Lung (tissue), 12 donors: ENCODE results near the gene INSM1. TPM values are rescaled to one million over a fixed set of nuclear protein-coding genes. Genes with fewer than 3 reads are reported as not detected.

Source experiments
- ATAC-seq: fragments of 200-7000 bp; cut with Tn5 transposase; one replicate; pipeline ENCODE4 v1.9.1; 2020; ENCODE audit warnings: moderate number of reproducible peaks; ENCODE audit not compliant: insufficient read depth, low FRiP score
- DNase-seq, 3 donors: peaks; one replicate each; pipeline ENCODE4 v3.0.0-alpha.2; 2013 to 2017
- H3K27ac ChIP-seq, 2 donors: one replicate each; pipeline ENCODE4 v1.5.1; 2013; ENCODE audit warnings: mild to moderate bottlenecking in 2 of 2, moderate library complexity in 2 of 2, control low read depth in 1 of 2, inconsistent platforms in 1 of 2, low read depth in 1 of 2, low read length in 1 of 2
- H3K27me3 ChIP-seq, 3 donors: one replicate each; pipeline ENCODE4 v1.5.1; 2013; ENCODE audit warnings: low read length in 2 of 3; ENCODE audit not compliant: control insufficient read depth in 3 of 3, insufficient read depth in 3 of 3
- H3K36me3 ChIP-seq, 4 donors: one replicate each; pipeline ENCODE4 v1.5.1; 2013; ENCODE audit warnings: low read length in 4 of 4, mild to moderate bottlenecking in 1 of 4, moderate library complexity in 1 of 4; ENCODE audit not compliant: control insufficient read depth in 4 of 4, insufficient read depth in 4 of 4
- H3K4me1 ChIP-seq, 5 donors: one replicate each; pipeline ENCODE4 v1.5.1; 2013; ENCODE audit warnings: low read length in 5 of 5, mild to moderate bottlenecking in 2 of 5, moderate library complexity in 1 of 5; ENCODE audit not compliant: control insufficient read depth in 5 of 5, insufficient read depth in 5 of 5
- H3K4me3 ChIP-seq: one replicate; pipeline ENCODE4 v1.5.1; 2013; ENCODE audit warnings: mild to moderate bottlenecking, control low read depth, moderate library complexity
- H3K9ac ChIP-seq, 2 donors: one replicate each; pipeline ENCODE4 v1.5.1; 2013; ENCODE audit warnings: low read length in 2 of 2, control low read depth in 1 of 2; ENCODE audit not compliant: insufficient read depth in 1 of 2
- H3K9me3 ChIP-seq, 4 donors: one replicate each; pipeline ENCODE4 v1.5.1; 2013; ENCODE audit warnings: low read length in 3 of 4, mild to moderate bottlenecking in 1 of 4, moderate library complexity in 1 of 4; ENCODE audit not compliant: control insufficient read depth in 4 of 4, insufficient read depth in 3 of 4
- CTCF ChIP-seq: IDR thresholded peaks from 2 replicates; pipeline ENCODE4 v1.5.1; 2012; ENCODE audit warnings: mild to moderate bottlenecking; ENCODE audit errors: control extremely low read depth, extremely low read depth
- WGBS, 2 donors: extraction: QIAGEN DNeasy Blood & Tissue Kit; methylation state at CpG; one replicate each; pipeline ENCODE4 v1.1.7; 2013; 5-methylcytosine and 5-hydroxymethylcytosine counted together
- polyA plus RNA-seq, 2 donors: library from polyadenylated mRNA; stranded (reverse); fragments of 200-250 nt; gene quantifications; one replicate each; pipeline ENCODE4 v1.2.1, GENCODE V29; 2013
- total RNA-seq, 2 donors: library from RNA; depleted of rRNA in 1 of 2; stranded (reverse); fragments of >200 nt in 1 of 2; gene quantifications; one replicate each; pipeline ENCODE4 v1.2.1, GENCODE V29; 2014 to 2021
- donor health status: control.
- donor health status: control.
- donor health status: Bipolar disorder and iron deficiency.
- donor health status: healthy.
- donor health status: DM: yes; HTN: yes; CAD: no.

The INSM1 gene
- total and polyA plus RNA-seq, 4 donors, result 0.04 to 0.18 (median 0.08) TPM

DNA sequence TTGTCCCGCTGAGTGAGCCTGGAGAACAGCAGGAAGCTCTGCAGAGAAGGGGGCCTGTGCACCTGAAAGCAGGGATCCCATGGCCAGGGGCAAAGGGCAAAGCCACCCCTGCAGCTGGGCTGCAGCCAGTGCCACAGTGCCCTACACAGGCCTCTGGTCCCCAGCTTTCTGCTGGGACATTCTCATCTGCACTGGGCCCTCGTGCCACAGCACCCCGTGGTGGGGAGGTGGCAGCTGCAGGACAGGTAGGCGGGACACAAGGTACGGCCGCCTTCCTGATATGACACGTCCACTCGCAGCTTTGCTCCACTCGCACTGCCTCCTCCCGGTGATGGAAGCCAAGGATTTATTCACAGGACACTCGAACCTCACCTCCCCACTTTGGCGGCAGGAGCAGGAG is 27.2 kb downstream of the INSM1 start:
- no peak overlapping the region for H3K4me3 ChIP-seq
- no peak overlapping the region for H3K9ac ChIP-seq
- H3K27me3 ChIP-seq, result no peaks in the 10 kb centered on the region
- H3K36me3 ChIP-seq, result peaks cover 0 to 55% (median 10%) of the 10 kb centered on the region in 4 donors
- WGBS, 2 donors, result 94 to 95% methylated on average over 12 of the region's 12 CpGs
- TF ChIP-seq CTCF, result no peak
- no peak overlapping the region for H3K27ac ChIP-seq
- no peak for ATAC-seq
- peaks cover 0 to 9% (median 0%) of the 10 kb centered on the region in 5 donors for H3K4me1 ChIP-seq
- H3K9me3 ChIP-seq, result no peaks in the 10 kb centered on the region
- no peak for DNase-seq

DNA sequence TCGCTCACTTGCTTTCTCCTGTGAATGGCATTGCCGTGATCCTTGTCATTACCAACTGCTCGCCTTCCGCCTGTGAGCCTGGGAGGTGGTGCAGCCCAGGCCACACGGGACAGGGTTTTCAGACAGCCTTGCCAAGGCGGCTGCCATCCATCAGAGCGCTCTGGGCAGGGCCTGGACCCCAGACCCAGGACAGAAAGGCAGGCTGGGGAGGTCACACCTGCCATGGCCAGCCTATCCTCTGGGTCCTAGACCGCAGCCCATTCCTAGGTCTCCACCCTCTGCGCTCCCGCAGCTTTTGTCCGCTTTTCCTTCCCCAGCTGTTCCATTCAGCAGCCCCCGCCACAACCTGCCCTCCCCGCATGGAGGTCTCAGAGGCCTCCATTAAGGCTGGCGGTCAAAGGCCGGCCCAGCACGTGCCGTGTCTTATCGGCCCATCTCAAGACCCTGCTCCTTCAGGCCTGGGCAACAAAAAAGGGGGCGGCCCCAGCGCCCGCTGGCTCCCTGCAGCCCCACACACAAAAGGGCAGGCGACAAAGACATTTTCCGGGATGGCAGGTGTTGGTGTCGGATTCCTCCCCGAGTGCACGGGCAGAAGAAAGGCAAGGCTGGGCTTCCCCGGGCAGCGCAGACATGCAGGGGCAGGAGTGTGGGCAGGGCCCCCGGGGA is 28.1 kb downstream of the INSM1 start:
- 95 to 97% methylated on average over 29 of the region's 29 CpGs for WGBS, 2 donors

GRCh38 chr20:20396794-20397193 is 28.9 kb downstream of the INSM1 start:
- 94% methylated on average over 3 of the region's 3 CpGs for WGBS, 2 donors
- Histone ChIP-seq H3K27ac (no peak overlapping the region), H3K27me3 (no peaks in the 10 kb centered on the region), H3K4me1 (peaks cover 0 to 9% (median 0%) of the 10 kb centered on the region in 5 donors), H3K9me3 (no peaks in the 10 kb centered on the region), H3K4me3 (no peak overlapping the region), H3K36me3 (peaks cover 0 to 44% (median 6%) of the 10 kb centered on the region in 4 donors), H3K9ac (no peak overlapping the region)
- no peak for TF ChIP-seq CTCF
- DNase-seq, result no peak
- ATAC-seq, result no peak

More for the DNA sequence above, 28.1 kb downstream of the INSM1 start:
- DNase-seq (no peak), ATAC-seq (no peak)
- no peaks in the 10 kb centered on the region for H3K9me3 ChIP-seq
- H3K9ac ChIP-seq, result no peak overlapping the region
- no peak for TF ChIP-seq CTCF
- H3K4me3 ChIP-seq, result no peak overlapping the region
- H3K4me1 ChIP-seq, result peaks cover 0 to 9% (median 0%) of the 10 kb centered on the region in 5 donors
- H3K27me3 ChIP-seq, result no peaks in the 10 kb centered on the region
- H3K36me3 ChIP-seq, result peaks cover 0 to 51% (median 8%) of the 10 kb centered on the region in 4 donors
- no peak overlapping the region for H3K27ac ChIP-seq
